Occipital lobe (tissue), 2 donors: Measurements from ENCODE around the gene ULK4. TPM values are rescaled to one million over a fixed set of nuclear protein-coding genes. Genes with fewer than 3 reads are reported as not detected.
"Not testable (repeated sequence)": the region's sequence is repeated elsewhere in the genome, so short reads cannot be mapped to it uniquely, and the experiment has no call there.

Experiments
- DNase-seq: peaks from one replicate; lab custom pipeline; 2025; lab: John Stamatoyannopoulos, UW
- total RNA-seq: library from RNA; depleted of rRNA; stranded (reverse); fragments of >200 nt; gene quantifications from one replicate; pipeline ENCODE4 v1.2.3, GENCODE V29; 2014

Gene ULK4
- total RNA-seq, 1 donor from 2014 or later, result 21.1 TPM

DNA sequence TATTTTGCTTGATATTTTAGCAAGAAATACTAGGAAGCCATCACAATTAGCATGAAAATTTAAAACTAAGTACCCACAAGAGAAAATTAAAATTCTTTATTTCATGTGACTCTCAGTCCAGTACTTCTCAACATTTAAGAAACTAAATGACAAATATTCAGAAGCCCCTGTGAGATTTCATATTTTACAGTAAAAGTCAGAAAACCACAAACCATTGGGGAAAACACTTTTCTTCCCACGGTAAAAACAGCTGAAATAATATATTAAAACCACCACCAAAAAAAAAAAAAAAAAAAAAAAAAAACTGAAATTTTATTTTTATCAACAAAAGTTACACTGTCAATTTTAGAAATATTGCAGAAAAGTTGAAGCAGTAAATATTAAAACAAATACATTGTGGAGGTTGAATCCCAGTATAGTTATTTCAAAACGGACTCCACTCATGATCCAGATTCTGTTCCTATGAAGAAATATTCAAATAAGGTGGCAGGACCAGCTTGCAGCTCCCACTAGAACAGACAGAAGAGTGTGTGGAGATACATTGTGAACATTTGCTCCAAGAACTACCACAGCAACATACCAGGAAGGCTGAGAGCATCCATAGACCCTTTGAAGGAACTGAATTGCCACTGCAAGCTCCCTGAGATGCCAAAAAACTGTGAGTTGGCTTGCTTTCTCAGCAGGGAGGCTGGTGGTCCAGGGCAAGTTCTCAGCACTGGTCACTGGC lies 454.4 kb downstream of the ULK4 start:
- no peak for DNase-seq

DNA sequence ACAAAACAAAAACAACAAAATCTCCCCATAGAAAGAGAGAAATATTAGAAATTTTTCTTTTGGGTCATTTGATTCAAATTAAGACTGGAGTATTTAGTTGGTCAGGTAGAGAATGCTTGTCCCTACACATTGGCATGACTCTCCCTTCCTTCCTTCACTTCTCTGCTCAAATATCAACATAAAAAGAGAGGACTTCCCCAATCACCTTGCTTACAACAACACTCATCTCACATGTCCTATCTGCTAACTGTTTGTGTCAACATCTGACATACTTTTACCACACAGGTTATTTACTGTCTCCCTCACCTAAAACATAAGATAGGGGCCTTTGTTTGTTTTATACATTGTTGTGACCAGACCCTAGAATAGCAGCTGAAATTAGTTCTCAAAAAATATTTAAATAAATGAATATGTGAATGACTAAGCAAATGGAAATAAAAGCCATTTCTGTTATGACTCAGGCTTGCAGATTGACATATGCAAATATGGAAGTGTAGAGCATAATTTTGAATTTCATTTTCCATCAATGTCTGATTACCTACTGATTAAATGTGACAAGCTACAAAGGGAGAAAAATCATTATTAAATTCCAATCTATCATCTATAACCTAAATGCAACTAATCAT lies 457.8 kb downstream of the ULK4 start:
- DNase-seq, result no peak

DNA sequence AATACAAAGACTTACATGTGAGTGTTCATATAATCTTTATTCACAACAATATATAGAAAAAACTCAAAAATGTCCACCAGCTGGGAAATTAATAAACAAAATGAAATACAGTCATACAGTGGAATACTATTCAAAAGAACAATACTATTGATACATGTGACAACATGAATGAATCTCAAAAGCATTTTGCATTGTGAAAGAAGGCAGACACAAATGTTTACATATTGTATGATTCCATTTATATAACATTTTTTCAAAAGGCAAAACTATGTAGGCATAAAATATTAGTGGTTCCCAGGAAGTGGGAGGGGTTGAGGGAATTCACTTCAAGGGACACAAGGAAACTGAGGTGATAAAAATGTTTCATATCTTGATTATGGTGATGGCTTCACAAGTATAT lies 459.4 kb downstream of the ULK4 start:
- DNase-seq, result no peak

DNA sequence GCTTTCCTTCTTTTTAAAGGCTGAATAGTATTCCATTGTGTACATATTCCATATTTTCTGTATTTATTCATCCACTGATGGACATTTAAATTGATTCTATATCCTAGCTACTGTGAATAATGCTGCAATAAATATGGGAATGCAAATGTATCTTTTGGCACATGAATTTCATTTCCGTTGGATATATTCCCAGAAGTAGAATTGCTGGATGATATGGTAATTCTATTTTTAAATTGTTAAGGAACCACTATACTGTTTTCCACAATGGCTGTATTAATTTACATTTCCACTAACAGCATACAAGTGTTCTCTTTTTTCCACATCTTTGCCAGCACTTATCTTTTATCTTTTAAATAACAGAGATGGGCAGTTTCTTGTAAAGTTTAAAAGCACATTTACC lies 459.9 kb downstream of the ULK4 start:
- DNase-seq, result no peak

DNA sequence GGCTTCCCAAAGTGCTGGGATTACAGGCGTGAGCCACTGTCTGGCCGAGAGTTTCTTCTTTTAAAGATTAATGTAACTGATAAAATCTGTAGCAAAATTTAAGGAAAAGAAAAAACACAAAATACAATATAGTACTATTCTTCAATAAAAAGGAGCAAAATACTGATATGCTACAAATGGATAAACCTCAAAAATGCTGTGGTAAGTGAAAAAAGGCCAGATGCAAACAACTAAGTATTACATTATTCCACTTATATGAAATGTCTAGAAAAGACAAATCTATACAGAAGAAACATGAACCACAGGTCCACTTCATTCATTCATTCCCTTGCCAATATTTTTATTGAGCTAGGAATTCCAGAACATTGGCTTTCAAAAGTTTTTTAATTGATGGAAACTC lies 463.1 kb downstream of the ULK4 start:
- DNase-seq, result no peak

DNA sequence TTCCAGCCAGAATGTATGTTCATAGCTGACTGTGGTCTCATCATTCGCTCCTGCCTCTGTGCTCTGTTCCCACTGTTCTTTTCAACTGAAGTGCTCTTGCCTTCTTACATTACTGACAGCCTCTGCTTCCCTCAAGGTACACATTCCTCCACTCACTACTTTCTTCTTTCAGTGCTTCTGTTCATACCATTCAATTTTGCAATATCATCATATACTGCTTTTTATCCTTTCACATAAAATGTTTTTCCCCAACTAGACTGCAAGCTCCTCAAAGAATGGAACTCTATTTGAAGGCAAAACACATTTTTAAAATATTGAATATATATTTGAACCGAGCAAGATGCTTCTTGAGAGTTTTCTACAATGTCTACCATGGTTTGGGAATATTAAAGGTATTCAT lies 471.5 kb downstream of the ULK4 start:
- DNase-seq, result no peak

DNA sequence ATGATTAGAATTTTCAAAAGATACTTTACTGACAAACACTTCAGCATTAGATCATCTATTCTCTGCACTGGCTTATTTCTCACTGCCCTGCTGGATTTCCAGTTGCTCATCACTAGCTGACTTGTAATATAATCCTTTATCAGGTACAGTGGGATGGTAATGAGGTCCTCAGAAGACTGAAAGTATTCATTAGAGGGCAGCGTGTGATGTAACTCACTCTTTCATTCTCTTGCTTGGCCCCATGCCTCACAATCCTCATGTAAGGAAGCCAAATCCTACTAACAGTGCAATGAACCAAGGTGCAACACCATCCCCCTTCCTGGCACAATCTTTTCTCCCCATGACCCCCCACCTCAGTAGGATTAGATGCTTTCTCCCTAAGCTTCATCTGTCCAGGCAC lies 472.7 kb downstream of the ULK4 start:
- no peak for DNase-seq

DNA sequence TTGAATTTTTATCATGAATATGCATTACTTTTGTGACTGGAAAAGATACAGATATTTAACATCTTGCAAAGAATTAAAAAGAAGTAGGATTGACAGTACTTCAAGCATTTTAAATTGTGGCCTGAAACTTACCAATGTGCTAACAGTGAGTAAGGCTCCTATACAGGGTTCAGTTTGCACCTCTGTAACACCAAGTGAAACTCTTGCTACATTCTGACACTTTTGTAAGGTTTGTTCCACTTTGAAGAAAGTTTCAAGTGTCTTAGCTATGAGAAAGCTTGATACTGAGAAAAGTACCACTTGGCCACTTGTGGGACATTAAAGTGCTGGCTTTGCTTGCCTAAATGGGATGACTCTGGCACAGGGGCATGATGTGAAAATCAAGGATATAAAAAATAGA lies 473.4 kb downstream of the ULK4 start:
- DNase-seq, result no peak

DNA sequence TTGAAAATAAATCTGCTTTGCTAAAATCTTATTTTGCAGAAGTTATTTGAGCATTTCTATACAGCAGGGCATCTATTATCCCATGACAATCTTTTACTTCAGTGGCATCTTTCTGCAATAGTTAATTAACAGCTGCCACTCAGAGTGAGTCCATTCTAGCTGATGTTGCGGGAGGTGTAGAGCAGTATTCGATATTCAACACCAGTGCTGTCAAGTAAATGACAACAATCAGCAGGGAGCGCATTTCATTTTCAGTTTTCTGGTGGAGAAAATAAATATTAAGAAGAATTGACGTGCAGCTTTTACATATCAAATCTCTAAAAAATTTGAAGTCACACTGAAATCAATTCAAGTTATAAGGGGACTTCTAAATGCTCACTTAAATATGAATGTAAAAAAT lies 476.4 kb downstream of the ULK4 start:
- no peak for DNase-seq

DNA sequence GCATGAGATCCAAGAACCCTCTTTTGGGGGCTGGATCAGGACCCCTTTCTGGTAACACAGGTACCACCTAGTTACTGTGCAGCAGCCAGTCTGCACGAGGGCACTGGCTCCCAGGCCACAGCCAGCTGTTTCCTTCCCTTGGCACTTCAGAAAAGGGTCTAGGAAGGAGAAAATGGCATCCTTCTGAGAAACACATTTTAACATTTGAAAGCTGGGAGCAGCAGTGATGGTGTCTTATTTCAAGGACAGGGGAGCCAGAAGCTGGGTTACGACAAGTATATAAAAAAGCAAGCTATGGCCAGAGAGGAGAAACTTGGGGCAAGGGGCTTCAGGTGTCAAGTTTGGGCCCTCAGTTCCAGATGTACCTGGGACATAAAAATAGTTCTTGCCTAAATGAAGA lies 479.8 kb downstream of the ULK4 start:
- no peak for DNase-seq

DNA sequence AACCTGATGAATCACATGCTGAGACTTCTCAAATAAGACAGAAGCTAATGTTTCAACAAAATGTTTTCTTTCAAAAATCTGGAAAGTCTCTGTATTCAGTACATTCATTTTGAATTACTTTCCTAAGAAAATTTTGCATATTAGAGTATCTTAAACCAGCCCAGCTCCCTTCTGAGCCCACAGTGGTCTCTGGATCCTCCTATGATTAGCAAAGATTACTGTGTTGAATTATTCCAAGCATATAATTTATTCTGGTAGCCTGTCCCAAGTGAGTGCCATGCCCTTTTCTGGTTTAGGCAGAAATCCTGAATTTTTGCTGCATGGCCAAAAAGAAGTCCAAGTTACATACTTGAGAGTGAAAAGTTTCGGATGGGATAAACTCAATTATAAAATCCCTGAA lies 483.6 kb downstream of the ULK4 start:
- DNase-seq, result no peak

DNA sequence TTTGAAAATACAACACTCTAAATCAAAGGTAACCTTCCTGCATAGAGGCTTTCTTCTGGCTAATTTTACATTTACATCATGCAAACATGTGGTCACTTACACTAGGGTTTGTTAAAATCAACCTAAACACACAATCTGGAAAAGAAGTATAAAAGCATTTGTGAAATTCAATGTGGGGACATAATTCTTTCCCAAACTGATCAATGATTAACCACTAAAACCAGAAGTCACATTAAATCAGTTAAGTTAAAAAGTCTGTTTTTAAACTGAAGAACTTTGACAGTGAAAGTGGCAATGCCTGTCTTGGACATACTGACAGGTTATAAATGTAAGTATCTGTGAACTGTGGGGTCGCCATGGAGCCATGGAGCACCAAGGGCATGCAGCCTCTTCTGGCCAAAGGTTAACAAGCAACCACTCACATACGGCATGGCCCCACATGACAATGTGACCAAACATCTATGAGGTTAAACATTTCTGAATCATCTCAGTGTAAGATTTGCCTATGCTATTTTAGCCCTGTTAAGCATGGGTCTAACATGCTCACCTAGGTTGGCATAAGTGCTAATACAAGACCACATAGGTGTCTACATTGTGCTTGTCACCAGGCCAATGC lies 484.4 kb downstream of the ULK4 start:
- no peak for DNase-seq

DNA sequence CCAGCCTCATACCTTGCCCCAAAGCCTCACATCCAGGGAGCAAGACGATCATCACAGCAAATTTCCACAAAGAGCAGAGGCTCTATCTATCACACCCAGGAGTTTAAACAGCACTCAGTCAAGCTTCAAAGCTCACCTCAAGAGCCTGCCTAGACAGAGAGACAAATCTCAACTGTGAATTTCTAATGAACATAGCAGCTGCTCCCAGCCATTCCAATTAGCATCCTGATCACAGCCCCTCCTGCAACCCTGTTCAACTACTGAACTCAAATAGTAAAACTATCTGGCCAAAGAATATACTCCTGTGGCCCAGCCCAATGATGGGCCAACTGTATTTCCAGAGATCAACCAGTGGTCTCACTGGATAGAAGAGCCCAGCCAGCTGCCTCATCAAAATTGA lies 492.8 kb downstream of the ULK4 start:
- no peak for DNase-seq

DNA sequence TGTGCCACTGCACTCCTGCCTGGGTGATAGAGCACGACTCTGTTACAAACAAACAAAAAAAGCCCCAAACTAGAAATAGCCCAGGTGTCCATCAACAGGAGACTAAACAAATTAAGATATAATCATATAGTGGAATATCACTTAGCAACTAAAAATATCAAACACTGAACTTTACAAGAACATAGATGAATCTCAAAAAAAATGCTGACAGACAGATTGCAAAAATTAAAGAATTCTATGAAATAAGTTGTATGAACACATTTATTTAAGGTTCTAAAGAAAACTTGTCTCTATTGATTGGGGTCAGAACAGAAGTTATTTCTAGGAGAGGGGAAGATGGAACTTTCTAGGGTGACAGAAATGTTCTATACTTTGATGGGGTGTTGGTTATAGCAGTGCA lies 494.4 kb downstream of the ULK4 start:
- DNase-seq, result no peak

DNA sequence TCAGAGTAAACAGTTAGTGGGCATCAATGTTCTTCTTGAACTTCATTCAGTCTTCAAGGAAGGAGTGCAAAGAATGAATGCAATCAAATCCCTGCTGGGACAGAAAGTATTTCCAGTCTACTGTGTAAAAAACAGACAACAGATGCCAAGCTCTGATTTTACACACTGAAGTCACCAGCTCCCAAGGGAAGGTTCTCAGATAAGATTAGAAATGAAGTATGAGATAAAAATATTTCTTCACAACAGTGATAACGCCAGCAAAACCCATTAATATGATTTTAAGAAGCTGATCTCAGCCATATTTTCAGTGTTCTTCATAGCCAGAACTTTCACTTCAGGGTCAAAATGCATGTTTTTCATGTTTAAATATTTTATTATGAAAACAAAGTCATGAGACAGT lies 497.0 kb downstream of the ULK4 start:
- DNase-seq, result no peak

DNA sequence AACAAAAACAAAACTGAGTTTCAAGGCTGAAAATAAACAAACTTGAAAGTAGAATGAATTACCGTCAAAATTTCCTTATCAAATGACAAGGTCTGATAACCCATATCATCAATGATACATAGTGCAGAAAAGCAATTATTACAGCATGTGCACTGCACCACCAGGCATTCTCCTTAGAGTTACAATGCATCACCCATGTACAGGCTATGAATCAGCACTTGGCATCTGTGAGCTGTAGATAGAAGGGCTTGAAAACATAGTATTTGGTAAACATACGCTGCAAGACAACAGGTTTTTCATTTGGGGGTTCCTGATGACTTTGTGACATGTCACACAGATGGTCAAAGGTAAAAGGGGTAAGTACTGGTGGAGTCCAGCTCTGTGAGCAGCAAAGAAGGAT lies 497.5 kb downstream of the ULK4 start:
- DNase-seq, result no peak

DNA sequence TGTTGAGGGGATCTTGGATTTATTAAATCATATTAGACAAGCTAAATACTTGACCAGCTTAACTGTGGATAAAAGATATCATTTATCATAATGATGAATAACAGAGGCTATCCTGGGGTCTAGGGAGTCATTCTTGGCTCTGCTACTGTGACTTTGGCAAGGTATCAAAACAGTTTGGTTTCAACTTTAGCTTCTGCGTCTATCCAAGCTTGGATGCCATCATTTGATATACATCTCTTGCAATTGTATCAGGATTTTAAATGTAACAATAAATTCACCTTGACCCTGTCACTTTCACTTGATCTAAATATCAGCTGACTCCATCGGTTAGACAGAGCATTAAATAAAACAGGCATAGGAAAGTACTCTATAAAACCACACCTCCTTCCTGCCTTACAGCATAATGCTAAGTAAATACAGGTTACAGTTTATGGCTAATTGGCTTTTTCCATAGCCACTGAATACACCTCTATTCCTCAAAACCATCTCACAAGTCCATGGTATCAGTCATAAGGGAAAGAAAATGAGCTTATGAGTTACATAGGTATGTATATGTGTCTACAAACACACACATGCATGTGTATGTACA lies 499.7 kb downstream of the ULK4 start:
- DNase-seq, result no peak

DNA sequence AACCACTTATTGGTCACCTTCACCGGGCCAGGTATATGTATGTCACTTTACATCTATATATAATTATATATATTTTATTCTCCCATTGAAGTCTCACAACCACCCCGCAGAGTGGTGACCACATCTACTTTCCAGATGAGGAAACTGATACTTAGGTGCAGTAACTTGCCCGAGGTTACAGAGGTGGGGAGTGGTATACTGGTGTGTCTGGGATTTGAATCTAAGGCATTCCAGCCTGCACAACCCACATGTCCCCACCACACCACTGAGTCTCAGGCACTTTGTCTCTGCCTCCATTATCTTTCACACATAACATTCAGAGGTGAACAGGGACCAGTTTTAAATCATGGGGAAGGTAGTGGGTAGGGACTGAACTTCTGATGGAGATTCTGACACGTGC lies 501.2 kb downstream of the ULK4 start:
- no peak for DNase-seq

DNA sequence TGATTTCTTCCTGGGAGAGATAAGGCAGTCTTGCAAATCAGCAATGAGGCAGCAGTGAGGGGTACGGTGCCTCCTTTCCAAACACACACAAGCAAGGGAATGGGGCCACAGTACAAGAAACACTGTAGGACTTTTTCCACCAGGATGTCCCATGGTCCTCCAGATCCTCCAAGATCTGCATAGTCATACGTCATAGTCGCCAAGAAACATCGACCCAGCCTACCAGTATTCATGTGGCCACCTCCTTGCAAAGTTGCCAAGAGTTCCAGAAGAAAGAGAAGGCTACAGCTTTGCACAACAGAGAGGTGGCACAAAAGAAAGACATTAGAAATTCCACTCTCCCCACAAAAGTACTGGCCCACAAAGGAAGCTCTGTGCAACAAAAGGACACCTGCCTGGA lies 504.7 kb downstream of the ULK4 start:
- DNase-seq, result no peak

DNA sequence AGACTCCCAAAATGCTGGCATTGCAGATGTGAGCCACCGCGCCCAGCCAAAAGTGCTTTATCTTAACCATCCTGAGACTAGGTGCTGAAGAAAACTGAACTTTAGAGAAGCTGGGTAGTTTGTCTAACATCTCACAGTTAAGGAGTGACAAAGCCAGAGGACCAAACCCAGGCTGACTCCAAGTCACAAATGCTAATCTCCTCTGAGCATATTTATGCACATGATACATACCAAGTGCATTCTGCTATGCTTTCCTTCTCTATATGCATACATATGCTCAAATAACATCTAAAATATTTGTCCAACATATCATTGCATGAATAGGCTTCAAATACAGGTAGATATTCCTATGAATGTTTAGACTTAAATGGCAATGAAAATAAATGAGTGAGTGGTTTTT lies 505.7 kb downstream of the ULK4 start:
- DNase-seq, result no peak

DNA sequence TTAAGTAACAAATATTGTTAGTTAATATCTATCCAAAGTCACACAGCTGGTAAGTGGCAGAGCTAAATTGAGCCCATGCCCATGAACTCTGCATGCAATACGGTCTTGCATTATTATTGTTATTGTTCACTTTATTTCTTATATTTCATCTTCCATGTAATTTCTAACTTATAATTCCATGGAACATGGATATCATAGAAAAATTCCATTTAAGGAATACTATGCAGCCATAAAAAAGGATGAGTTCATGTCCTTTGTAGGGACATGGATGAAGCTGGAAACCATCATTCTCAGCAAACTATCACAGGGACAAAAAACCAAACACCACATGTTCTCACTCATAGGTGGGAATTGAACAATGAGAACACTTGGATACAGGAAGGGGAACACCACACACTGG lies 508.3 kb downstream of the ULK4 start:
- DNase-seq, result not testable (repeated sequence)

DNA sequence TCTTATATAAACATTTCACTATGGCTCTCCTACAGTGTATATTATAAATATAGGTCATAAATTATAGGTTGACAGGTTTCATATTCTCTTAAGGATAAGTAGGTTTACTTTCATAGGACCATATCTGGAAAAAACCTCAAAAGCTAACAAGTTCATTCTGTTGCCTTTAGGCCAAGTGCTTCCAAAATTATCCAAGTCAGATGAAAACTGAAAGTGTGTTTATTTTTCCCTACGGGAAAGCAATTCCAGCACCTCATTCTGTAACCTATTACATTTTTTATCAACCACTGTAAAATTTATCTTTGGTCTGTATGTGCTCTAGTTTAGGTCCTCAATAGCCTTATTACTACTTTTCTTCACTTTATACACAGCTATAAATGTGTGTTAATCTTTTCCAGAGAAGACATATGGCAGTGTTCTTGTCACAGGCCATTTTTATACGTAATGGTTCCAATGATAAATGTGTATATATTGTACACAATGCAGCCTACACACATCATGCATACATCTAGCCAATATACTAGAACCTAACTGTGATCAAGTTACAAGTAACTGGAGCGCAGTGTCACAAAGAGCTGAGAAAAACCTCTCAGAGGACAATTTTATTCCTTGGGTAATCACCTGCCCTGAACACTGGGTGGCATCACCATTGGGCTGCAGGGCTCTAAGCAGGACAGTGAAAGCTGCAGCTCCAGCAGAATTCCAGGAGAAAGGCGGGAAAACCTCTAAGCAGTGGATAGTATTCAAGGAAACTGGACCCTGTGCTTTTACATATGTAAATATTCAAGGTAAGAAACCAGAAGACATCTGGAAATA lies 511.3 kb downstream of the ULK4 start:
- no peak for DNase-seq
